GM18499 (cell line): ENCODE data around the gene POU2AF1.

Experiments
- ATAC-seq: cut with Tn5 transposase; IDR thresholded peaks from one replicate; pipeline ENCODE4 v1.9.1; 2021; ENCODE audit warnings: moderate number of reproducible peaks; ENCODE audit not compliant: insufficient read depth, unreplicated experiment

POU2AF1 gene

GRCh38 chr11:111350811-111351210 lies 28.3 kb downstream of the POU2AF1 start:
- ATAC-seq: no peak

- no peak for ATAC-seq
Observed at GRCh38 chr11:111349191-111349695, 29.8 kb downstream of the POU2AF1 start.

- no peak for ATAC-seq
Observed at GRCh38 chr11:111348147-111348546, 30.9 kb downstream of the POU2AF1 start.

GRCh38 chr11:111347723-111348115 lies 31.4 kb downstream of the POU2AF1 start:
- ATAC-seq: no peak

- ATAC-seq: no peak
Observed at GRCh38 chr11:111347002-111347722, 31.9 kb downstream of the POU2AF1 start.

GRCh38 chr11:111344032-111344431 lies 35.0 kb downstream of the POU2AF1 start:
- no peak for ATAC-seq

GRCh38 chr11:111342329-111342728 lies 36.7 kb downstream of the POU2AF1 start:
- no peak for ATAC-seq

GRCh38 chr11:111339758-111340388 lies 39.2 kb downstream of the POU2AF1 start:
- ATAC-seq: no peak

- no peak for ATAC-seq
Observed at GRCh38 chr11:111336582-111337256, 42.4 kb downstream of the POU2AF1 start.

- no peak for ATAC-seq
Observed at GRCh38 chr11:111336062-111336461, 43.0 kb downstream of the POU2AF1 start.

- ATAC-seq: no peak
Observed at GRCh38 chr11:111335549-111335948, 43.5 kb downstream of the POU2AF1 start.

- ATAC-seq: no peak
Observed at GRCh38 chr11:111334532-111335502, 44.3 kb downstream of the POU2AF1 start.

GRCh38 chr11:111331711-111332479 lies 47.2 kb downstream of the POU2AF1 start:
- no peak for ATAC-seq

GRCh38 chr11:111330234-111330893 lies 48.7 kb downstream of the POU2AF1 start:
- no peak for ATAC-seq

GRCh38 chr11:111329306-111330204 lies 49.5 kb downstream of the POU2AF1 start:
- no peak for ATAC-seq

- no peak for ATAC-seq
Observed at GRCh38 chr11:111327908-111328624, 51.0 kb downstream of the POU2AF1 start.

GRCh38 chr11:111326824-111327223 lies 52.3 kb downstream of the POU2AF1 start:
- ATAC-seq: no peak
